Stomach (tissue), 4 donors: Measurements from ENCODE around the gene TBC1D8.

Experiments
- CTCF ChIP-seq, 7 experiments: fragments of 450-650 bp in 4 of 7; fragments of 200-600 bp in 3 of 7; sonication (generic) in 3 of 7; IDR thresholded peaks; one replicate each; pipeline ENCODE4 v1.5.1; 2016 to 2019; ENCODE audit warnings: antibody characterized with exemption in 7 of 7, control low read depth in 2 of 7, mild to moderate bottlenecking in 1 of 7
- EP300 ChIP-seq: sonication (generic); formaldehyde crosslinking; IDR thresholded peaks from one replicate; pipeline ENCODE4 v1.6.1; 2017; ENCODE audit warnings: antibody characterized with exemption
- POLR2A ChIP-seq, 4 donors: fragments of 450-650 bp; IDR thresholded peaks; one replicate each; pipeline ENCODE4 v1.6.1; 2016; ENCODE audit warnings: antibody characterized with exemption in 4 of 4, control low read depth in 2 of 4, mild to moderate bottlenecking in 1 of 4, moderate library complexity in 1 of 4

- TF ChIP-seq CTCF (IDR thresholded peaks at IDR 0.05) (no peak), POLR2A (IDR thresholded peaks at IDR 0.05) (no peak), EP300 (no peak)
Observed at GRCh38 chr2:101014264-101014857, 136.8 kb downstream of the TBC1D8 start.
